H1 (cell line): ENCODE measurements around the gene PFN4. TPM values are rescaled to one million over a fixed set of nuclear protein-coding genes. Genes with fewer than 3 reads are reported as not detected.

Source experiments
- BACH1 ChIP-seq: IDR thresholded peaks from 2 replicates; pipeline ENCODE4 v1.6.1; 2012; ENCODE audit warnings: low read length, improper control_type of control experiment
- CHD1 ChIP-seq: IDR thresholded peaks from 2 replicates; pipeline ENCODE4 v1.6.1; 2012; ENCODE audit warnings: low read depth, low read length, improper control_type of control experiment
- CREB1 ChIP-seq: IDR thresholded peaks from 2 replicates; pipeline ENCODE4 v1.6.1; 2012; ENCODE audit warnings: inconsistent platforms
- HDAC6 ChIP-seq: IDR thresholded peaks from one replicate; pipeline ENCODE4 v1.7.1; 2012; ENCODE audit warnings: low read depth, mild to moderate bottlenecking, inconsistent platforms, low read length, moderate library complexity
- NANOG ChIP-seq: IDR thresholded peaks from 2 replicates; pipeline ENCODE4 v1.6.1; 2011; ENCODE audit warnings: low read length, low read depth, mild to moderate bottlenecking, inconsistent platforms; ENCODE audit not compliant: insufficient read depth, poor library complexity, severe bottlenecking
- RBBP5 ChIP-seq: IDR thresholded peaks from 2 replicates; pipeline ENCODE4 v1.7.1; 2012; ENCODE audit warnings: low read depth, mild to moderate bottlenecking, inconsistent platforms, low read length, moderate library complexity, borderline replicate concordance
- RFX5 ChIP-seq: IDR thresholded peaks from 2 replicates; pipeline ENCODE4 v1.6.1; 2011; ENCODE audit warnings: low read depth, low read length, improper control_type of control experiment, borderline replicate concordance
- polyA plus RNA-seq, 7 experiments: library from polyadenylated mRNA; depleted of rRNA in 3 of 7; stranded (reverse) in 5 of 7; unstranded in 2 of 7; fragments of >200 nt in 5 of 7; fragments of 200-250 nt in 2 of 7; gene quantifications; 1 replicate in 5 of 7; 2 replicates in 1 of 7; 4 replicates in 1 of 7; pipeline versions ENCODE4 v1.2.1 to v1.2.3, GENCODE V29; 2011 to 2013; ENCODE audit warnings: missing spikeins in 2 of 7, mixed read lengths in 2 of 7
- total RNA-seq: library from RNA; stranded (reverse); fragmentation: NEBNext Ultra II Directional; extraction: Animal tissue kit (Norgen Biotek cat#: 25700); gene quantifications from 2 replicates; pipeline ENCODE4 v1.2.1, GENCODE V29; 2021
- TF ChIP-seq, protein P1 (sequence below): fragments of 300-600 bp; sonication (generic); IDR thresholded peaks from 2 replicates; pipeline ENCODE4 v1.7.1; 2012; ENCODE audit warnings: low read length, moderate library complexity, mild to moderate bottlenecking, inconsistent platforms; ENCODE audit not compliant: insufficient replicate concordance

The PFN4 gene
- total and polyA plus RNA-seq, 2 of the 8 experiments (the other 6 are each of a cell fraction or from before 2014, with no cell fraction given), result not detected

DNA sequence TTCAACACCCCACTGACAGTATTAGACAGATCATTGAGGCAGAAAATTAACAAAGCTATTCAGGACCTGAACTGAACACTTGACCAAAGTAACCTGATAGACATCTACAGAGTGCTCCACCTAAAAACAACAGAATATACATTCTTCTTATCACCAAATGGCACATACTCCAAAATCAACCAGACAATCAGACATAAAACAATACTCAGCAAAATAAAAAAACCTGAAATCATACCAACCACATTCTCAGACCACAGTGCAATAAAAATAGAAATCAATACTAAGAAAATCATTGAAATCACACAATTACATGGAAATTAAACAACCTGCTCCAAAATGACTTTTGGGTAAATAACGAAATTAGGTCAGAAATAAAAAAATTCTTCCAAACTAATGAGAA, 15.8 kb downstream of the PFN4 start (continued):
- TF ChIP-seq, protein P1, sequence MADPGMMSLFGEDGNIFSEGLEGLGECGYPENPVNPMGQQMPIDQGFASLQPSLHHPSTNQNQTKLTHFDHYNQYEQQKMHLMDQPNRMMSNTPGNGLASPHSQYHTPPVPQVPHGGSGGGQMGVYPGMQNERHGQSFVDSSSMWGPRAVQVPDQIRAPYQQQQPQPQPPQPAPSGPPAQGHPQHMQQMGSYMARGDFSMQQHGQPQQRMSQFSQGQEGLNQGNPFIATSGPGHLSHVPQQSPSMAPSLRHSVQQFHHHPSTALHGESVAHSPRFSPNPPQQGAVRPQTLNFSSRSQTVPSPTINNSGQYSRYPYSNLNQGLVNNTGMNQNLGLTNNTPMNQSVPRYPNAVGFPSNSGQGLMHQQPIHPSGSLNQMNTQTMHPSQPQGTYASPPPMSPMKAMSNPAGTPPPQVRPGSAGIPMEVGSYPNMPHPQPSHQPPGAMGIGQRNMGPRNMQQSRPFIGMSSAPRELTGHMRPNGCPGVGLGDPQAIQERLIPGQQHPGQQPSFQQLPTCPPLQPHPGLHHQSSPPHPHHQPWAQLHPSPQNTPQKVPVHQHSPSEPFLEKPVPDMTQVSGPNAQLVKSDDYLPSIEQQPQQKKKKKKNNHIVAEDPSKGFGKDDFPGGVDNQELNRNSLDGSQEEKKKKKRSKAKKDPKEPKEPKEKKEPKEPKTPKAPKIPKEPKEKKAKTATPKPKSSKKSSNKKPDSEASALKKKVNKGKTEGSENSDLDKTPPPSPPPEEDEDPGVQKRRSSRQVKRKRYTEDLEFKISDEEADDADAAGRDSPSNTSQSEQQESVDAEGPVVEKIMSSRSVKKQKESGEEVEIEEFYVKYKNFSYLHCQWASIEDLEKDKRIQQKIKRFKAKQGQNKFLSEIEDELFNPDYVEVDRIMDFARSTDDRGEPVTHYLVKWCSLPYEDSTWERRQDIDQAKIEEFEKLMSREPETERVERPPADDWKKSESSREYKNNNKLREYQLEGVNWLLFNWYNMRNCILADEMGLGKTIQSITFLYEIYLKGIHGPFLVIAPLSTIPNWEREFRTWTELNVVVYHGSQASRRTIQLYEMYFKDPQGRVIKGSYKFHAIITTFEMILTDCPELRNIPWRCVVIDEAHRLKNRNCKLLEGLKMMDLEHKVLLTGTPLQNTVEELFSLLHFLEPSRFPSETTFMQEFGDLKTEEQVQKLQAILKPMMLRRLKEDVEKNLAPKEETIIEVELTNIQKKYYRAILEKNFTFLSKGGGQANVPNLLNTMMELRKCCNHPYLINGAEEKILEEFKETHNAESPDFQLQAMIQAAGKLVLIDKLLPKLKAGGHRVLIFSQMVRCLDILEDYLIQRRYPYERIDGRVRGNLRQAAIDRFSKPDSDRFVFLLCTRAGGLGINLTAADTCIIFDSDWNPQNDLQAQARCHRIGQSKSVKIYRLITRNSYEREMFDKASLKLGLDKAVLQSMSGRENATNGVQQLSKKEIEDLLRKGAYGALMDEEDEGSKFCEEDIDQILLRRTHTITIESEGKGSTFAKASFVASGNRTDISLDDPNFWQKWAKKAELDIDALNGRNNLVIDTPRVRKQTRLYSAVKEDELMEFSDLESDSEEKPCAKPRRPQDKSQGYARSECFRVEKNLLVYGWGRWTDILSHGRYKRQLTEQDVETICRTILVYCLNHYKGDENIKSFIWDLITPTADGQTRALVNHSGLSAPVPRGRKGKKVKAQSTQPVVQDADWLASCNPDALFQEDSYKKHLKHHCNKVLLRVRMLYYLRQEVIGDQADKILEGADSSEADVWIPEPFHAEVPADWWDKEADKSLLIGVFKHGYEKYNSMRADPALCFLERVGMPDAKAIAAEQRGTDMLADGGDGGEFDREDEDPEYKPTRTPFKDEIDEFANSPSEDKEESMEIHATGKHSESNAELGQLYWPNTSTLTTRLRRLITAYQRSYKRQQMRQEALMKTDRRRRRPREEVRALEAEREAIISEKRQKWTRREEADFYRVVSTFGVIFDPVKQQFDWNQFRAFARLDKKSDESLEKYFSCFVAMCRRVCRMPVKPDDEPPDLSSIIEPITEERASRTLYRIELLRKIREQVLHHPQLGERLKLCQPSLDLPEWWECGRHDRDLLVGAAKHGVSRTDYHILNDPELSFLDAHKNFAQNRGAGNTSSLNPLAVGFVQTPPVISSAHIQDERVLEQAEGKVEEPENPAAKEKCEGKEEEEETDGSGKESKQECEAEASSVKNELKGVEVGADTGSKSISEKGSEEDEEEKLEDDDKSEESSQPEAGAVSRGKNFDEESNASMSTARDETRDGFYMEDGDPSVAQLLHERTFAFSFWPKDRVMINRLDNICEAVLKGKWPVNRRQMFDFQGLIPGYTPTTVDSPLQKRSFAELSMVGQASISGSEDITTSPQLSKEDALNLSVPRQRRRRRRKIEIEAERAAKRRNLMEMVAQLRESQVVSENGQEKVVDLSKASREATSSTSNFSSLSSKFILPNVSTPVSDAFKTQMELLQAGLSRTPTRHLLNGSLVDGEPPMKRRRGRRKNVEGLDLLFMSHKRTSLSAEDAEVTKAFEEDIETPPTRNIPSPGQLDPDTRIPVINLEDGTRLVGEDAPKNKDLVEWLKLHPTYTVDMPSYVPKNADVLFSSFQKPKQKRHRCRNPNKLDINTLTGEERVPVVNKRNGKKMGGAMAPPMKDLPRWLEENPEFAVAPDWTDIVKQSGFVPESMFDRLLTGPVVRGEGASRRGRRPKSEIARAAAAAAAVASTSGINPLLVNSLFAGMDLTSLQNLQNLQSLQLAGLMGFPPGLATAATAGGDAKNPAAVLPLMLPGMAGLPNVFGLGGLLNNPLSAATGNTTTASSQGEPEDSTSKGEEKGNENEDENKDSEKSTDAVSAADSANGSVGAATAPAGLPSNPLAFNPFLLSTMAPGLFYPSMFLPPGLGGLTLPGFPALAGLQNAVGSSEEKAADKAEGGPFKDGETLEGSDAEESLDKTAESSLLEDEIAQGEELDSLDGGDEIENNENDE, result no peak
- TF ChIP-seq CHD1 (no peak), CREB1 (no peak), HDAC6 (no peak), BACH1 (no peak), RFX5 (no peak), NANOG (no peak), RBBP5 (no peak)
- TF ChIP-seq, all 59 proteins: peak for 0
